Islet precursor cell (in vitro differentiated cells): Measurements from ENCODE around the gene ZBTB2.
A peak's percentile ranks its signal among the peaks of the same experiment; 100 is the strongest.
"Not testable (repeated sequence)": the region's sequence is repeated elsewhere in the genome, so short reads cannot be mapped to it uniquely, and the experiment has no call there.

ENCODE experiments used
- DNase-seq: peaks from one replicate; pipeline ENCODE4 v3.0.0-alpha.2; 2018

ZBTB2 gene

GRCh38 chr6:151325075-151326050 is 66.0 kb downstream of the ZBTB2 start:
- DNase-seq = no peak

GRCh38 chr6:151324488-151324825 is 66.9 kb downstream of the ZBTB2 start:
- no peak for DNase-seq

GRCh38 chr6:151323791-151324487 is 67.4 kb downstream of the ZBTB2 start:
- DNase-seq = peak; percentile 93

- DNase-seq = no peak
Measured at GRCh38 chr6:151322570-151322969, 68.8 kb downstream of the ZBTB2 start.

GRCh38 chr6:151321438-151321837 is 69.9 kb downstream of the ZBTB2 start:
- DNase-seq = no peak

- no peak for DNase-seq
Measured at GRCh38 chr6:151320140-151320539, 71.2 kb downstream of the ZBTB2 start.

- DNase-seq = no peak
Measured at GRCh38 chr6:151317995-151318365, 73.4 kb downstream of the ZBTB2 start.

- no peak for DNase-seq
Measured at GRCh38 chr6:151317103-151317994, 74.0 kb downstream of the ZBTB2 start.

GRCh38 chr6:151315661-151316060 is 75.7 kb downstream of the ZBTB2 start:
- not testable (repeated sequence) for DNase-seq
